ENCODE data around the gene DPPA2.
A peak's percentile ranks its signal among the peaks of the same experiment; 100 is the strongest.

The DPPA2 gene

DNA sequence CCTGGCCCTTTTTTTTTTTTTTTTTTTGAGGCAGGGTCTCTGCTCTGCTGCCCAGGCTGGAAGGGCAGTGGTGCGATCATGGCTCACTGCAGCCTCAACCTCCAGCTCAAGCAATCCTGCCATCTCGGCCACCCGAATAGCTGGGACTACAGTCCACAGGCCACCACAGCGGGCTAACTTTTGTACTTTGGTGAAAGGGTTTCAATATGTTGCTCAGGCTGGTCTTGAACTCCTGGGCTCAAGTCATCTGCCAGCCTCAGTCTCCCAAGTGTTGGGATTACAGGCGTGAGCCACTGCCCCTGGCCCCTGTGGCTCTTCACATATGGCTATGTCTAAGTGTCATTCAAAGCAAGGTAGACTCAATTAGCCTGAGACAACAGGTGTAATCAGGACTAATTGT, 8.8 kb upstream of the DPPA2 start:
- FAIRE-seq = no peak

DNA sequence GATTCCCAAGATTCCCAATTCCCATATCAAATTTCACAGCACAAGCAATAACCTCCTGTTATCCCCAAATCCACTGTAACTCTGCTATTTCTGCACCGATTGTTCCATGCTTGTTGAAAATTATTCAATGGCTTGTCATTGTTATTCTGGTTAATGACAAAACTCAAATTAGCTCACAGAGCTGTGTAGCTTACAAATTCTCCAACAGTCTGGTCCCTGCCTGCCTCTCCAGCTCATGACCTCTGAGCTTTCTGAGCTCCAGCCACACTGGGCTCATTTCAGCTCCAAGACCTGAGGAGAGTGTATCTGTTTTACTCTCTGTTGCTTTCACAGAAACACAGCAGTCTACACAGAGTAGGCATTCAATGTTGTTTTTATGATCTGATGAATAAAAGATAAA, 3.3 kb downstream of the DPPA2 start:
- no peak for FAIRE-seq

DNA sequence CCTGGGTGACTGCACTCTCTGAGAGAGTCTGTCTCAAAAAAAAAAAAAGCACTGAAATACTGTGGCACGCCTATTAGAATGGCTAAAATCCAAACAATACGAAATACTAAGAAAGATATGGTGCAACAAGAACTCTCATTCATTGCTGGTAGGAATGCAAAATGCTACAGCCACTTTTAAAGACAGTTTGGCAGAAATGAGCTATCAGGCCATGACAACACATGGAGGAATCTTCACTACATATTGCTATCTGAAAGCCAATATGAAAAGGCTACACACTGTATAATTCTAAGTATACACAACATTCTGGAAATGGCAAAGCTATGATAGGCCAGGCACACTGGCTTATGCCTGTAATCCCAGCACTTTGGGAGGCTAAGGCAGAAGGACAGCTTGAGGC, 18.8 kb downstream of the DPPA2 start:
- FAIRE-seq = no peak

DNA sequence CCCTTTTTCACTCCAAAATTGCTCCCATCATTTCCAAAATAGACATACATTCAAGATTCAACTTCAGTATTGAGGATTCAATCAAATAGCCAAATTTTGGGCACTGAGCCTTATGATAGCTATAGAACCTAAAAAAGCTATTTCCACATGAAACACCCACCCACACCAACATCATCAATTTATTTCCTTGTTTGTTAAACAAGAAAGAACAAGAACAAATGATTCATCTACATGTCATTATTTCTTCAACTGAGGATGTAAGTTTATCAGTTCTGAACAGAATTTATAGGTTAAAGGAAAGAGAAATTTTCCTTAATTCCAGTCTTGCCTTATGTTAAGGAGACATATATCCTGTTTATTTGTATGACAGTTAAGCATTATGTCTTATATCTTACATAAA, 32.2 kb downstream of the DPPA2 start:
- no peak for FAIRE-seq

DNA sequence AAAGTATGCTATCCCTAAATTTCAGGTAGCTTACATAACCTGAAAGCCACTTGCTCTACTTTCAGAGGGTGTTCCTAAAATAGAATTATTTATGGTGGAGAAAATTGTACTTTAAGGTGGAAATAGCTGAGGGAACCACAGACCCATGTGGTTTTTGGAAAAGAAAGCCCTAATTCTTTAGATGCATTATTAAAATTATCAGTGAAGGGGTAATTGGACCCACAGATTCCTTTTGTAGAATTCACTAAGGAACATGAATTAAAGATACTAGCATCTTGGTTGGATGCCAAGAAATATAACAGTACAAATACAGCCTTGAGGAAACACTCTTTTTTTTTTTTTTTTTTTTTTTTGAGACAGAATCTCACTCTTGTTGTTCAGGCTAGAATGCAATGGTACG, 37.8 kb downstream of the DPPA2 start:
- FAIRE-seq = no peak

DNA sequence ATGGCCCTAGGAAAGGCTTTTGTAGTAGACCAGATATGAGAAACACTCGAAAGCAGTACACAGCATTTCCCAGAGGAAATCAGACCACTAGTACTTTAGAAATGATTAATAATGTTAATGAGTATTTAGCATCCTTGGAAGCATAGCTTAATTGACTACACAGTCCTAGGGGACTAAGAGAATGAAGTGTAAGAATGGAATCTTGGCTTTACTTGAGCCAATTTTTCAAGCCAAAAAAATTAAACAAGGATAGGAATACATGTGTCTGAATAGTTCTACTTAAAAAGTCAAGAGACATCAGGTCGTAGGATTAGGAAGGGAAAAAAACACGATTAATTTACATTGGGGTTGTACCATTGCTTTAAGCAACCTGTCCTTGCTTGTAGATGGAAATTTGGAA, 38.2 kb downstream of the DPPA2 start:
- no peak for FAIRE-seq

DNA sequence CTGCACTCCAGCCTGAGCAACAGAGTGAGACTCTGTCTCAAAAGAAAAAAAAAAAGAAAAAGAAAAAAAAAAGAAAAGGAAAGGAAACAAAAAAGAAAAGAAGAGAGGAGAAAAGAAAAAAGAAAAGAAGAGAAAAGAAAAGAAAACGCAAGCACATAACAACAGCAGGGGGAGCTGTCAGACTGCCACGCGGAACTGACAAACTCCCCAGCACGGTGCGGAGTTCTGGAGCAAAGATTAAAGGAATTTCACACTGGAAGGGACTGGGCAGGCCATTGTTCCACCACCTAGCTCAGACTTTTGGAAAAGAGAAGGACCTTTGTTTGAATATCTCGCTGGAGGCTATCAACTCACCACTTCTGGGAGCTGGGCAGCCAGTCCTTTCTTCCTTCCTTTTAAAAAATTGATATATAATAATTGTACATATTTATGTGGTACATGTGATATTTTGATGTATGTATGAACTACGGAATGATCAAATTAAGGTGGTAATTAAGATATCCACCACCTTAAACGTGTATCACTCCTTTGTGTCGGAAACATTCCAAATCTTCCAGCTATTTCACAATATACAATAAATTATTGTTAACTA, 40.5 kb downstream of the DPPA2 start:
- FAIRE-seq = peak; percentile 61

DNA sequence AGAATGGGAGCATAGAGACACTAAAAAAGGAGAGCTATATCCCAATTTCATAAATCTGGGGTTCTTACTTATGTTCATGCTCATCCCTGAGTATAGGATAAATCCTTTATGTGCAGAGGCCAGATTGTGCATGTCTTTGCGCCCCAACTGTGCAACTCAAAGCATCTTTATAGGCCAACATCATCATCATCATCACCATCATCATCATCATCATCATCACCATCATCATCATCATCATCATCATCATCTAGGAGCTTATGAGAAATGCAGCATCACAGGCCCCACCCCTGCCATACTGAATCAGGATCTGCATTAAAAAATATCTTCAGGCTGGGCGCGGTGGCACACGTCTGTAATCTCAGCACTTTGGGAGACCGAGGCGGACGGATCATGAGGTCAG, 45.5 kb downstream of the DPPA2 start:
- FAIRE-seq = no peak

DNA sequence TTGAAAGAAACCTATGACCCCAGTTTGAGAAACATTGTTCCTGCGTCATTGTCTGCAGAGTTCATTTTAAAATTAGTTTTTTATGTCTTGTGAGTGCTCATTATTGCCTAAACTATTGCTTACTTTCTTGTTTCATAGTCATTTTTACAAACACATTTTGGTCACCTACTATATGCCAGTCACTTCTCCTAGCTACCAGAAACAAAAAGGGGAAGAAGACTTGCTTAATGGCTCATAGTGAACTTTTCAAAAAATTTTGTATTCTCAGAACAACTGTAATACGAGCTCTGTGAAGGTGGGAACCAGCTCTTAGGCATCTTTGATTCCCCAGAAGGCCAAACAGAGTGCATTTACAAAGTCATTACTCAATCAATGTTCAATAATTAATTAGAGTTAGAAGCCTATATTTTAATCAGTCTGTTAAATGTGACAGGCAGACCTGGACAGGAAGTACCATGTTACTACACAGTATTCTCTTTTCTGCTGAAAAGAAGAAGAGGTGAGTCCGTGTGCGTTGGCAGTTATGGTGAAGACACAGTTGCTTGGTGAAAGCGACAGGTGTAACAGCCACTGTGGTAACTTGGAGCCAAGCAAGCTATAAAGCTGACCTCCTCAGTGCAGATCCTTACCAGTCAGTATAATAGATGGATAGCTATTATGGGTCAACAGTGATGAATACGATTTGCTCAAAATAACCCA, 46.6 kb downstream of the DPPA2 start:
- no peak for FAIRE-seq

DNA sequence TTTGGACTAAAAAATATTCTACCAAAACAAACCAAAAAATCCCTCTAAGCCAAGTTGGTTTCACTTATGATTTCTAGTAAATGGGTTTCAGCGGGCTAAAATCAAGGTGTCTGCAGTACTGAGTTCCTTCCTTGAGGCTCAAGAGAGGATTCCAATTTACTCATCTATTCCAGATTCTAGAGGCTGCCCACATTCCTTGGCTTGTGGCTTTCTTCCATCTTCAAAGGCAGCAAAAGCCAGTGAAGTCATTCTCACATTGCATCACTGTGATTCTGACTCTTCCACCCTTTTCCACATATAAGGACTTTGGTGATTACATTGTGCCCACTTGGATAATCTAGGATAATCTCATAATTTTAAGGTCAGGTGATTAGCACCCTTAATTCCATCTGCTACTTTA, 48.1 kb downstream of the DPPA2 start:
- no peak for FAIRE-seq

DNA sequence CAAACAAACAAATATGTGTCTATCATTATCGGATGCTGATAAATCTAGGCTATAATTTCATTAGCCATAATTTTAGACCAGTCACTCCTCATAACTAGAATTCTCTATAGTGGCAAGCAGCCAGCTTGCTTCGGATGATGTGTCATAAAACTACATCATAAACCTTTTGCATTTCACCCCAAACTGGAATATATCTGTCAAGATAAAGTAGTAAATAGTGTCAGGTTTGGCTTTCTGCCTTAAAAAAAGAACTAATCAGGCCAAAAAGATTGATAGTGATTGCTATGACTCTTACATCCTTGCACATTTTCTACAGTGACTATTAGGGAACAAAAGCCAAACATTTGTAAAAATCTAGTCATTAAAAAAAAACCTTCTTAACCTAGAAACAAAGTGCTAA, 51.0 kb downstream of the DPPA2 start:
- FAIRE-seq = peak; percentile 41

DNA sequence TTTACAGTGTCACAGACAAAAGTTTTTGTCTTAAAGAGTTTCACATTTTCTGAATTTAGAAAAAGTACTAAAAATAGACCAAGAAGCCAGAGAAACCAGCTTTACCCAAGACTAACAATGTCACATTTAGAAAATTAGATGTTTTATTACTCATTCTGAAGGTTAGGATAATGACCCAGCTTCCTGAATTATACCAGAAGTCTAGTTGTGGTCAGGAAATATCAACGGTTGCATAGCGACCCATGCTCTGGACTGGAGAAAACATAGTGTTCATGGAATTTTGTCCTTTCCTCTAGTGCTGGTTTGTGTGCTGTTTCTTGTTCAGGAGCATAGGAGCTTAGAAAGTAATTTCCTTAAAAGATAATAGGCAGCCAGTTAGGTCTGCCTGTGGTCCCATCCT, 59.0 kb downstream of the DPPA2 start:
- FAIRE-seq = no peak

DNA sequence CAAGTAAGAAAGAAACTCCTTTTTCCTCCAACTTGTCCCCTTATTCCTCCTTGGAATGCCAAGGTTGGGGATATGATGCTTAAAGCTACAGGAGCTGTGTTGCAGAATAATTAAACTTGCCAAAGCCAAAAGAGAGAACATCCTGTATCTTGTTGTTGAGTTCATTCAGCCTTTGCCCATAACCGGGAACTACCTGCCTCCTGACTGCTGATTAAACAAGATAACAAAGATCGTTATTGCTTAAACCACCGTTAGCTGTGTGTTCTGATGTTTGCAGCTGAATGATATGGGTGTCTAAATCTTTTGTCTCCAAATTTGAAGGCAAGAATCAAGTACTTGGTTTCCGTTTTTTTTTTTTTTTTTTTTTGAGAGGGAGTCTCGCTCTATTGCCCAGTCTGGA, 61.5 kb downstream of the DPPA2 start:
- no peak for FAIRE-seq

DNA sequence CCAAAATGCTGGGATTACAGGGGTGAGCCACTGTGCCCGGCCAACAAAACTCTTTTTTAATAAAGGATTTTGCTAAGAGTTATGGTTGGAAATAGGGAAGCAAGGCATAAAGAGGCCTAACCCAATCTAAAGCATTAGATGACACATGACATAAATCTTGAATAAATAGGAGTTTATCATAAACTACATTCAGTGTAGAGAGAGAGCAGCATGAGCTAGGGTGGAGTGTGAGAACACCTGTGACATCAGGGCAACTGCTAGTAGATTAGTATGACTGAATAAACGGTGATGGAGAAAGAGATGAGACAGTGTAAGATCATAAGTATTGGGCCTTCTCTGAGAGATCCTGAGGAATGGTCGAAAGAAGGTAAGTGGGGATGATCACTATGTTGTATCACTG, 63.7 kb downstream of the DPPA2 start:
- FAIRE-seq = no peak
